ENCODE data around the gene SHPK. TPM values are rescaled to one million over a fixed set of nuclear protein-coding genes. Genes with fewer than 3 reads are reported as not detected.

The SHPK gene
- total RNA-seq, 1 donor from 2014 or later = 22.0 TPM

GRCh38 chr17:3592216-3592860, 43.7 kb downstream of the SHPK start:
- Mint-ChIP-seq H3K4me1 (ENCODE audit: low read depth) (no peaks in the 10 kb centered on the region), H3K27ac (no peak overlapping the region), H3K9me3 (ENCODE audit: low read depth) (no peaks in the 10 kb centered on the region), H3K27me3 (no peaks in the 10 kb centered on the region), H3K4me3 (ENCODE audit: low read depth) (no peak overlapping the region), H3K36me3 (ENCODE audit: insufficient read depth) (peaks cover 6% of the 10 kb centered on the region)
- DNase-seq (ENCODE audit: low spot score, unreplicated experiment) = no peak
- TF ChIP-seq CTCF (IDR thresholded peaks at IDR 0.05; ENCODE audit: unreplicated experiment) = no peak

- H3K4me3 Mint-ChIP-seq (ENCODE audit: low read depth) = no peak overlapping the region
- no peaks in the 10 kb centered on the region for H3K27me3 Mint-ChIP-seq
- no peaks in the 10 kb centered on the region for H3K4me1 Mint-ChIP-seq (ENCODE audit: low read depth)
- H3K9me3 Mint-ChIP-seq (ENCODE audit: low read depth) = no peaks in the 10 kb centered on the region
- H3K36me3 Mint-ChIP-seq (ENCODE audit: insufficient read depth) = peaks cover 6% of the 10 kb centered on the region
- DNase-seq (ENCODE audit: low spot score, unreplicated experiment) = no peak
- TF ChIP-seq CTCF (IDR thresholded peaks at IDR 0.05; ENCODE audit: unreplicated experiment) = no peak
- H3K27ac Mint-ChIP-seq = no peak overlapping the region
These were observed 45.3 kb downstream of the SHPK start for GRCh38 chr17:3590768-3591167.

GRCh38 chr17:3590231-3590630, 45.8 kb downstream of the SHPK start:
- Mint-ChIP-seq H3K9me3 (ENCODE audit: low read depth) (no peaks in the 10 kb centered on the region), H3K36me3 (ENCODE audit: insufficient read depth) (peaks cover 6% of the 10 kb centered on the region), H3K27me3 (no peaks in the 10 kb centered on the region), H3K4me3 (ENCODE audit: low read depth) (no peak overlapping the region), H3K27ac (no peak overlapping the region), H3K4me1 (ENCODE audit: low read depth) (no peaks in the 10 kb centered on the region)
- no peak for TF ChIP-seq CTCF (IDR thresholded peaks at IDR 0.05; ENCODE audit: unreplicated experiment)
- no peak for DNase-seq (ENCODE audit: low spot score, unreplicated experiment)

- Mint-ChIP-seq H3K36me3 (ENCODE audit: insufficient read depth) (peaks cover 6% of the 10 kb centered on the region), H3K4me1 (ENCODE audit: low read depth) (no peaks in the 10 kb centered on the region), H3K27ac (peak overlapping the region; percentile 18), H3K9me3 (ENCODE audit: low read depth) (no peaks in the 10 kb centered on the region), H3K4me3 (ENCODE audit: low read depth) (no peak overlapping the region), H3K27me3 (no peaks in the 10 kb centered on the region)
- TF ChIP-seq CTCF (IDR thresholded peaks at IDR 0.05; ENCODE audit: unreplicated experiment) = no peak
- no peak for DNase-seq (ENCODE audit: low spot score, unreplicated experiment)
These were observed 46.3 kb downstream of the SHPK start for GRCh38 chr17:3589784-3590183.

GRCh38 chr17:3585826-3586225, 50.2 kb downstream of the SHPK start:
- H3K4me1 Mint-ChIP-seq (ENCODE audit: low read depth) = no peaks in the 10 kb centered on the region
- no peaks in the 10 kb centered on the region for H3K9me3 Mint-ChIP-seq (ENCODE audit: low read depth)
- no peak overlapping the region for H3K27ac Mint-ChIP-seq
- no peaks in the 10 kb centered on the region for H3K27me3 Mint-ChIP-seq
- DNase-seq (ENCODE audit: low spot score, unreplicated experiment) = no peak
- no peak for TF ChIP-seq CTCF (IDR thresholded peaks at IDR 0.05; ENCODE audit: unreplicated experiment)
- no peak overlapping the region for H3K4me3 Mint-ChIP-seq (ENCODE audit: low read depth)
- H3K36me3 Mint-ChIP-seq (ENCODE audit: insufficient read depth) = peaks cover 11% of the 10 kb centered on the region

Measured in progenitor cell of endocrine pancreas (in vitro differentiated cells).